GM19351 (cell line): ENCODE measurements around the gene ANO1.

Source experiments
- ATAC-seq: cut with Tn5 transposase; IDR thresholded peaks from one replicate; pipeline ENCODE4 v1.9.1; 2021; ENCODE audit warnings: mild to moderate bottlenecking, moderate library complexity; ENCODE audit not compliant: unreplicated experiment

Gene ANO1

GRCh38 chr11:70133771-70134335 lies 55.7 kb downstream of the ANO1 start:
- no peak for ATAC-seq

DNA sequence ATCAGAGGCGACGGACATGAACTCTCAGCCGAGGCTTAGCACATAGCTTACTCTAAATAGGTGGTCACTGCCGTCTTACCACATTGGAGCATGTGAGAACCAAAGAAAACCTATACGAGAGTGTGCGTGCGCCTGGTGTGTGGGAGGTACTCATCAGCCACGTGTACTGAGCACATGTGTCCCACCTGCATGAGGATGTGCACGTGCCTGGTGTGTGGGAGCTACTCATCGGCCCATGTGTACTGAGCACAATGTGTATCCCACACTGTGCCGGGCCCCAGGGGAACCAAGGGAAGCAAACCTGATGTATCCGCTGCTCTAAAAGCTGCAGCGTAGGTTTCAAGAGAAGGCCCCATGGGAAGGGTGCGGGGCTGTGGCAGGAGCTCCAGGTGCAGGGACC lies 56.4 kb downstream of the ANO1 start:
- ATAC-seq: no peak

DNA sequence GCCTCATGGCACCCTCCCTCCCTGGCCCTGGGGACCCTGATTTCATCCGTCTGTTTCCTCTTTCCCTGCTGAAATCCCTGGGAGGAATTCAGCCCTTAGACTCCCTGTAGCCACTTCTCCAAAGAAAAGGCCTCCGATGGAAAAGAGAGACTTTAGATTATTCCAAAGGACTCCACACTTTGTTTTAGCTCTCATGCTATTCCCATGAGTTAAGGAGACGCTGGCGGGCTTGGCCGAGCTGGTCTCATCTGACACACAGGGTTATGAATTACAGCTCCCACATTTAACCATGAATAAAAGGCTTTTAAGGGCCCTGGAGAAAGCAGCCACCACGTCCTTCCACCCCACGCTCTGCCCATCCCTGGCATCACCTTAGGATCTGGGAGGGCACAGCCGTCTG lies 57.0 kb downstream of the ANO1 start:
- ATAC-seq: no peak

DNA sequence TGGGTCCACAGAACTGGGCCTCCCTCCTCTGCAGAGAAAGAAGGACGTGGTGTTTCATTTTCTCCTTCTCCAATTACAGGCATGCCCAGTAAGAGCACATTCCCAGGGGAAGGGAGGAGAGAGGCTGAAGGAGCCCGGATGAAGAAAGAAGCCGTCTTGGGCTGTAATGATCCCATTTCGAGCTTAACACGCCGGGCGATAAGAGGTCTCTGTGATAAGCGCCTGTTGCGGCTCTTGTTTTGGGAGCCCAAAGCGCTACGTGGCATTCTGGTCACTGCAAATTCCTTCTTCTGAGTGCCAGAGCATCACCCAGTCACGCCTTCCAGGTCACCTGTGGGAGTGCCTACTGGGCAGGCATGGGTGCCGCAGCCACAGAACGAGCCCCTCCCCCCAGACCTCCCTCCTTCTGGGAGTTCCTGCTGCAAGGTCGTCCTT lies 57.5 kb downstream of the ANO1 start:
- ATAC-seq: no peak

- no peak for ATAC-seq
These were observed 59.3 kb downstream of the ANO1 start for GRCh38 chr11:70137383-70137782.

DNA sequence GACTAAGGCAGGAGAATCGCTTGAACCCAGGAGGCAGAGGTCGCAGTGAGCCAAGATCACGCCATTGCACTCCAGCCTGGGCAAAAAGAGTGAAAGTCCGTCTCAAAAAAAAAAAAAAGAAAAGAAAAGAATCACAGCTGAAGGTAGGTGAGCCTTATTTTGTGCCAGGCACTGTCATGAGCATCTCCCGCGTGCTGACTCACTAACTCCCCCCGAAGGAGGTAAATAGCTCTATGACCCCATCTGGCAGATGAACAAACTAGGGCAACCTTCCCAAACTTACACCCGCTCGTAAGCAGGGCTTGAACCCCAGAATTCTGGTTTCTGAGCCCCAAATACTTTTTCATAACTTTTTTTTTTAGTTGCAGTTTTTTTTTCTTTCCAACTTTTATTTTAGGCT lies 60.3 kb downstream of the ANO1 start:
- ATAC-seq: no peak

DNA sequence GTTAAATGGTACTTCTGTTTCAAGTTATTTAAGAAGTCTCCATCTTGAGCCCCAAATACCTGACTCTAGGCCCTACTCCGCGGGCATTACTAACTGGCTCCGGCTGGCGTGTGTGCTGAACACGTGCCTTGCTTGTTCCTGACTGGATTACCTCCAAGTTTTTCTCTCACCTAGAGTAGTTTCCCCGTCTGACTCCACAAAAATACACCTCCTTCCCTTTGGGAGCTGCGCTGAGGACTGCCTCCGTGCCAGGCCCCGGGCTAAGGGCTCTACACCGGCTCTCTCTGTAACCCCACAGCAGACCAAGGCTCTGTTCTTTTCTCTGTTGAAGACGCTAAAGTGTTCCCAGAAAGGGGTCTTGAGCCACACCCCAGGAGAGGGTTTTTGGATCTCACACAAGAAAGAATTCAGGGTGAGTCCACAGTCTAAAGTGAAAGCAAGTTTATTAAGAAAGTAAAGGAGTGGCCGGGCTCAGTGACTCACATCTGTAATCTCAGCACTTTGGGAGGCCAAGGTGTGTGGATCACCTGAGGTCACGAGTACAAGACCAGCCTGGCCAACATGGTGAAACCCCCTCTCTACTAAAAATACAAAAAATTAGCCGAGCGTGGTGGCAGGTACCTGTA lies 61.8 kb downstream of the ANO1 start:
- no peak for ATAC-seq

DNA sequence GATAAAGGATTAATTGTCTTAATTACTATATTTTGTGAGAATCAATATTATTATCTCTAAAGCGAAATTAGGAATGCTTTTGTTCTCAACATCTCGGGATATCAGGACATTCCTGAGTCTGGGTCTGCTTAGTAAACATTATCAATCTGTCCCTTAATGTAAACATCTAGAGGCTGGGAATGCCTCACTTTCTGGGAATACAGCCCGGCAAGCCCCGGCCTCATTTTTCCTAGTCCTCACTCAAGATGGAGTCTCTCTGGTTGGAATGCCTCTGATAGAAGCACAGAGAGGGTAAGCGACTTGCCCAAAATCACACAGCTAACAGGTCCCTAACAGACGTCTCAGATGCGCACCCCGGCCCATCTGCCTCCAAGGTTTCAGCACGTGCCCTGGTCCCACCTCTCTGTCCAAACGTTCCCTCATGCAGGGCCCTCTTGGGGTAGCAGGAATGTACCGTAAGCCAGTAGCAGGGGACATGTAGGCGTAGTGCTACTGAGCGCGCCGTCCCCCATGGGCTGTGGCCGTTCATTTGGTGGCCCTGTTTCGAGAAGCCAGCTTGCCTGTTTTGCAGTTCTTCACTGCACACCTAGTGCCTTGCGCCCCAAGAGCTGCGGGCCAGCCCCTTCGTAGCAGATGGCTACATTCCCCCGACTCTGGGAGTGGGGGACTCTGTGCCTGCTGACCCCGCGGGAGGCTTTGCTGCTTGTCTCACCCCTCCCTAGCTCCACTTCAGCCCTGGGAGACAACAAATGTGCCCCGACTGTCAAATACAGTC lies 62.8 kb downstream of the ANO1 start:
- no peak for ATAC-seq

DNA sequence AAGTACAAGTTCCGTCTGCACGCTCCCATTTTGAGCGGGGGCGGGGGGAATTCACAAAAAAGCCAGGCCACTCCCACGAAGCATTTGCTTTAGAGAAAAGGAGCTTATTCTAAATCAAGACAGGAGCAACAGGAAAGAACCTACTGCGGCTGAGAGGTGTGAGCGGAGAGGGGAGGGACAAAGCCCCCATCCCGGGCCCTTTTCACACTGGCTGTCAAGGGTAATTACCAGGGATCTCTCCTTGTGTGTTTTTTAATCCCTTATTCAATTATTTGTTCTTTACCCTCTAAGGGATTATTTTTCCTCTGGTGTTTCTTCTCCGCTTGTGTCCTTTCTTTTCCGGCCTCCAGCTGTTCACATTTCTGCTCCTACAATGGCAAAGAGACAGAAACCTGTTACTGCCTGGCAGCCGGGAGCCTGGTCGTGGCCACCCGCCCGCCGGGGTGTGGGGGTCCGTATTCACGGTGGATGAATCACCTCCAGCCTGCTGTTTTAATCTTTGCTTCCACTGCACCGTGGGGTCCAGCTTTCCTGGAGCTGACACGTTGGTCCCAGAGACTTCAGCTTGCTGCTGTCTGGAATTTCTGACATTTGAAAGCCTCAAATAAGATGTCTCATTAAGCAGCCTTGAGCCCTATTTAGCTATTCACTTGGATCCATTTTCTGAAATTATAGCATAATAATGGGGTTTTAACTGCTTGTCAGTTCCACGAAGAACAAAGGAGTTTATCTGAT lies 63.5 kb downstream of the ANO1 start:
- ATAC-seq: no peak

- ATAC-seq: no peak
These were observed 64.2 kb downstream of the ANO1 start for GRCh38 chr11:70142221-70142875.

GRCh38 chr11:70144262-70144661 lies 66.1 kb downstream of the ANO1 start:
- no peak for ATAC-seq

GRCh38 chr11:70145071-70145470 lies 67.0 kb downstream of the ANO1 start:
- ATAC-seq: no peak

GRCh38 chr11:70145841-70146240 lies 67.7 kb downstream of the ANO1 start:
- no peak for ATAC-seq

GRCh38 chr11:70146299-70146698 lies 68.2 kb downstream of the ANO1 start:
- ATAC-seq: no peak

GRCh38 chr11:70146895-70147520 lies 68.9 kb downstream of the ANO1 start:
- no peak for ATAC-seq

DNA sequence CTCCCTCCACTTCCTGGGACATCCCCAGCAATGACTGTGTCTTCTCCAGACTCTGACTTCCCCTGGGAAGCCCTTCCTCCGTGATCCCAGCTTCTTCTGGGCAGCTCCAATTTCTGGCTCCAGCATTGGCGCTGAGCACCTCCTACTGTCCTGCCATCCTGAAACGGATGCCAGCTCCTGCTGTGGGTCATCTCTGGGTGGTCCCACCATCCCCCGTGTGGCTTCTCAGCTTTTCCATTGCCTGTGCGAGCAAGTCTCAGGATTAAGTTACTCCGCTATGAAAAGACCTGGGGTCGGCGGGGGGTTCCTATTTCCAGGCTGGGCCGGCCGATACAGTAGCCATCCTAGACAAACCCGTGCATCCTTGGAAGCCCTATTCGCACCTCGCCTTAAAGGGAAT lies 69.6 kb downstream of the ANO1 start:
- ATAC-seq: no peak

DNA sequence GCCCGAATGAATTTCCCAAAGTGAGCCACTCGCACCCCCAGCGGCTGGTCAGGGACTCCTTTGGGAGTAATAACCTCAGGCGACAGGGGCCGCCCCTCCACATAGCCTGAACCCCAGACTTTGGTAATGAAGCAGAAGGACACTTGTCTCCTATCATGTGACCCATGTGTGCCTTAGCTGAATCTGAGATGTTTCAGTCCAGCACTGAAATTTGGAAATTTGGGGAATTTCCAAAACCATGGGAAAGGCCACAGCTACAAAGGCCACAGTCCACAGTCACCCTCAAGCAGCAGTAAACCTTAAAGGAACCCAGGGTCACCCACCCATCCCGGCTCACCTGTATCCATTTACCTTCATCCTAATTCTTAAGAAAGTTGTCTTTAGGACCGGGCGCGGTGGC lies 73.6 kb downstream of the ANO1 start:
- no peak for ATAC-seq

GRCh38 chr11:70153133-70153727 lies 75.1 kb downstream of the ANO1 start:
- no peak for ATAC-seq

DNA sequence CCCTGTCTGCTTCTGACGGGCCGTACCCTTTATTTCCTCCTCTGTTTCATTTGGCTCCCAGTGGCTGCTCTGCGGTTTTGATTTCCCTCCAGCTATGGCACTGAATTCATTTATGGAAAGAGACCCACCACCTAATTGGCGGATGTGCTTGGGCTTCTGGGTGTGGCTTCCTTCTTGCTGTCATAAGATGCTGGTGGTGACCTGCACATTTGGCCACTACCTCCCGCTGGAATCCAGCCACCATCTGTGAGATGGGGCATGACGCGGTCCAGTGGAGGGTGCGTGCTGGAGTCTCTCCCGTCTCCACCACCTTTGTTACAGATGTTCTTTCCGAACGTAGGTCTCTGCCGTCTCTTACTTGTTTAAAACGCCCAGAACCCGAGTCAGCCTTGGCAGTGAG lies 77.3 kb downstream of the ANO1 start:
- ATAC-seq: no peak

- ATAC-seq: no peak
These were observed 78.3 kb downstream of the ANO1 start for GRCh38 chr11:70156291-70157037.
